GM12878 (cell line): ENCODE measurements around the gene KRTAP10-2. TPM values are rescaled to one million over a fixed set of nuclear protein-coding genes. Genes with fewer than 3 reads are reported as not detected.

Source experiments
- ATAC-seq: fragments of 200-7000 bp; cut with Tn5 transposase; 3 replicates; pipeline ENCODE4 v1.9.1; 2020; ENCODE audit warnings: mild to moderate bottlenecking, moderate library complexity
- BruUV-seq: library from RNA; stranded (reverse); fragments of 400-500 nt; replicated peaks from 2 replicates; lab custom pipeline; 2021; lab: Mats Ljungman, UMichigan
- CTCF ChIA-PET: fragments of 300-600 bp; sonication (Branson Sonifier 250); formaldehyde crosslinking; extraction: SDS; loops from one replicate; lab custom pipeline; 2021; ENCODE audit warnings: inconsistent platforms; lab: Yijun Ruan, JAX
- POLR2A ChIA-PET: fragments of 350-600 bp; formaldehyde crosslinking; extraction: SDS; loops from one replicate; lab custom pipeline; 2021; ENCODE audit warnings: inconsistent platforms; lab: Charles Lee
- RAD21 ChIA-PET: fragments of 300-600 bp; sonication (Branson Sonifier 250); formaldehyde crosslinking; loops from one replicate; lab custom pipeline; 2023; ENCODE audit warnings: antibody characterized with exemption; ENCODE audit not compliant: unreplicated experiment; lab: Charles Lee
- SMC1A ChIA-PET: fragments of 300-600 bp; sonication (Branson Sonifier 250); formaldehyde crosslinking; loops from one replicate; lab custom pipeline; 2023; ENCODE audit not compliant: unreplicated experiment, uncharacterized antibody; lab: Charles Lee
- DNase-seq: peaks from one replicate; pipeline ENCODE4 v3.0.0-alpha.2; 2011; ENCODE audit warnings: low read depth, low spot score
- FAIRE-seq: peaks from 3 replicates; lab custom pipeline; 2011; peaks lifted over from hg19 to GRCh38; lab: Jason Lieb, UNC
- H2AFZ ChIP-seq: 2 replicates; pipeline ENCODE4 v1.6.0; 2011; ENCODE audit warnings: low read depth, low read length, control low read depth; ENCODE audit not compliant: control insufficient read depth
- H3K27ac ChIP-seq: 2 replicates; pipeline ENCODE4 v1.5.1; 2011; ENCODE audit warnings: control low read depth; ENCODE audit not compliant: control insufficient read depth, insufficient read depth
- H3K27me3 ChIP-seq, 2 experiments: replicated peaks in 1 of 2; 2 replicates each; pipeline versions ENCODE4 v1.6.0 to v1.6.1; 2011; ENCODE audit warnings: low read length in 1 of 2; ENCODE audit not compliant: control insufficient read depth in 2 of 2, insufficient read depth in 2 of 2
- H3K36me3 ChIP-seq, 2 experiments: 2 replicates each; pipeline ENCODE4 v1.5.1; 2011; ENCODE audit warnings: low read length in 1 of 2; ENCODE audit not compliant: control insufficient read depth in 2 of 2, insufficient read depth in 2 of 2
- H3K4me1 ChIP-seq: 2 replicates; pipeline ENCODE4 v1.6.1; 2011; ENCODE audit warnings: mild to moderate bottlenecking, low read length, moderate library complexity, mixed read lengths; ENCODE audit not compliant: control insufficient read depth, insufficient read depth
- H3K4me2 ChIP-seq: 2 replicates; pipeline ENCODE4 v1.6.0; 2011; ENCODE audit warnings: control low read depth; ENCODE audit not compliant: control insufficient read depth, insufficient read depth
- H3K4me3 ChIP-seq: fragments of 200-600 bp; sonication (generic); 2 replicates; pipeline ENCODE4 v1.5.1; 2016
- H3K79me2 ChIP-seq: 2 replicates; pipeline ENCODE4 v1.6.0; 2011; ENCODE audit warnings: low read length; ENCODE audit not compliant: control insufficient read depth, insufficient read depth
- H3K9ac ChIP-seq: 2 replicates; pipeline ENCODE4 v1.8.0; 2011; ENCODE audit warnings: low read length, control low read depth, mixed read lengths; ENCODE audit not compliant: control insufficient read depth, insufficient read depth
- H3K9me3 ChIP-seq: replicated peaks from 3 replicates; pipeline ENCODE4 v1.5.1; 2011; ENCODE audit warnings: mild to moderate bottlenecking, low read length; ENCODE audit not compliant: control insufficient read depth, insufficient read depth
- H4K20me1 ChIP-seq: 2 replicates; pipeline ENCODE4 v1.6.0; 2011; ENCODE audit not compliant: control insufficient read depth, insufficient read depth
- BHLHE40 ChIP-seq, 2 experiments: fragments of 450-650 bp in 1 of 2; IDR thresholded peaks; 2 replicates each; pipeline ENCODE4 v1.6.1; 2011 to 2017; ENCODE audit warnings: low read depth in 2 of 2, borderline replicate concordance in 1 of 2, improper control_type of control experiment in 1 of 2, low read length in 1 of 2, mild to moderate bottlenecking in 1 of 2
- CHD1 ChIP-seq: IDR thresholded peaks from 2 replicates; pipeline ENCODE4 v1.6.1; 2012; ENCODE audit warnings: low read depth, low read length, improper control_type of control experiment
- CREB1 ChIP-seq: IDR thresholded peaks from 2 replicates; pipeline ENCODE4 v1.6.1; 2012; ENCODE audit warnings: low read depth, mild to moderate bottlenecking, inconsistent platforms
- CREM ChIP-seq: IDR thresholded peaks from 2 replicates; pipeline ENCODE4 v1.6.1; 2014; ENCODE audit warnings: antibody characterized with exemption, low read depth
- ETV6 ChIP-seq, 2 experiments: fragments of 450-650 bp in 1 of 2; IDR thresholded peaks in 1 of 2; conservative IDR thresholded peaks in 1 of 2; 2 replicates each; pipeline ENCODE4 v1.6.1; 2014; ENCODE audit warnings: antibody characterized with exemption in 1 of 2, borderline replicate concordance in 1 of 2, low read depth in 1 of 2, mild to moderate bottlenecking in 1 of 2, moderate library complexity in 1 of 2
- NFYB ChIP-seq: IDR thresholded peaks from 2 replicates; pipeline ENCODE4 v1.6.1; 2011; ENCODE audit warnings: low read depth, mild to moderate bottlenecking, low read length, improper control_type of control experiment, moderate library complexity; ENCODE audit not compliant: insufficient read depth
- NRF1 ChIP-seq: conservative IDR thresholded peaks from 2 replicates; pipeline ENCODE4 v1.6.1; 2011; ENCODE audit warnings: mild to moderate bottlenecking, low read depth, low read length, improper control_type of control experiment
- REST ChIP-seq: IDR thresholded peaks from 2 replicates; pipeline ENCODE4 v1.6.1; 2012; ENCODE audit warnings: mild to moderate bottlenecking, low read depth, low read length
- SKIL ChIP-seq: fragments of 450-650 bp; IDR thresholded peaks from 2 replicates; pipeline ENCODE4 v1.6.1; 2017; ENCODE audit warnings: mild to moderate bottlenecking, low read depth, inconsistent platforms; ENCODE audit not compliant: poor library complexity, severe bottlenecking
- SMC3 ChIP-seq: IDR thresholded peaks from 2 replicates; pipeline ENCODE4 v1.6.1; 2011; ENCODE audit warnings: low read length, improper control_type of control experiment, borderline replicate concordance
- SPI1 ChIP-seq: IDR thresholded peaks from 2 replicates; pipeline ENCODE4 v1.6.1; 2011; ENCODE audit warnings: low read depth, mild to moderate bottlenecking, low read length, moderate library complexity, borderline replicate concordance; ENCODE audit not compliant: insufficient read depth
- SREBF2 ChIP-seq: IDR thresholded peaks from 2 replicates; pipeline ENCODE4 v1.6.1; 2012; ENCODE audit warnings: mild to moderate bottlenecking, low read length
- ZBTB33 ChIP-seq: fragments of 450-650 bp; IDR thresholded peaks from 2 replicates; pipeline ENCODE4 v1.6.1; 2017; ENCODE audit warnings: mild to moderate bottlenecking
- ZSCAN29 ChIP-seq: fragments of 450-650 bp; IDR thresholded peaks from 2 replicates; pipeline ENCODE4 v1.6.1; 2017; ENCODE audit warnings: mild to moderate bottlenecking, moderate library complexity
- WGBS: methylation state at CpG from one replicate; pipeline ENCODE4 v1.1.6; 2016; ENCODE audit warnings: low lambda C conversion rate; ENCODE audit not compliant: insufficient replicate concordance, insufficient coverage; ENCODE audit errors: missing lambda C conversion rate; 5-methylcytosine and 5-hydroxymethylcytosine counted together
- in situ Hi-C: fragments of 300-500 bp; cut with MboI; formaldehyde crosslinking; loops from 9 replicates; pipeline ENCODE4 v1.14.3; 2018; ENCODE audit warnings: mixed read lengths
- intact Hi-C: fragments of 100-400 bp; cut with micrococcal nuclease; formaldehyde crosslinking; loops from one replicate; pipeline ENCODE4 v1.14.2; 2022; ENCODE audit not compliant: unreplicated experiment
- polyA plus RNA-seq, 11 experiments: library from polyadenylated mRNA; depleted of rRNA in 4 of 11; unstranded in 6 of 11; stranded (reverse) in 5 of 11; fragments of >200 nt; fragmentation: Nextera tagmentation in 4 of 11; fragmentation: Illumina TruSeq in 1 of 11; extraction: Ambion mirVana in 4 of 11; extraction: Trizol in 1 of 11; gene quantifications; 1 replicate in 1 of 11; 2 replicates in 10 of 11; pipeline versions ENCODE4 v1.2.1 to v1.2.3, GENCODE V29; 2011 to 2016; ENCODE audit warnings: inconsistent platforms in 2 of 11, missing spikeins in 2 of 11, low read depth in 1 of 11
- total RNA-seq, 4 experiments: library from RNA; depleted of rRNA in 3 of 4; stranded (reverse); fragments of >200 nt in 3 of 4; fragmentation: Illumina TruSeq in 1 of 4; extraction: Trizol in 1 of 4; gene quantifications; 2 replicates each; pipeline versions ENCODE4 v1.2.1 to v1.2.3, GENCODE V29; 2013 to 2021

Gene KRTAP10-2
- total and polyA plus RNA-seq, 10 of the 15 experiments (the other 5 are each of a cell fraction or from before 2014, with no cell fraction given): not detected

DNA sequence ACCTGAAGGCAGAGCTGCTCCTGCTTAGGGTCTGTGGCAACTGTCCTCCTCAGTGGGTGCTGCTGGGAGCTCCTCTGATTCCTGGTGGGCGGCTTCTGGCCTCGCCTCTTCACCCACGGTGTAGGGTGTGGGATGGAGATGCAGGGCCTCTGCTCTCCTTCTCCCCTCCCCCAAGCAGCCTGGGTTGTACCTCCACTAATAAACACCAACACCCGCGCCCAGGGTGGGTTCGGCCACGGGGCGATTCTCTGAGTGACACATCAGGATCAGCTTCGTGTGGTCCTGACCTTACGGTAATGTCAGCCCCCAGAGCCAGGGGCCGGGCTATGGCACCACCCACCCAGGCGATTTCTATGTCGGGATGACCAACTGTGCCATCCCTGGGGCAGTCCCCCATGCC is 35.0 kb downstream of the KRTAP10-2 start:
- FAIRE-seq (no peak), ATAC-seq (no peak), DNase-seq (no peak)
- H2AFZ ChIP-seq: no peak overlapping the region
- H3K27me3 ChIP-seq: no peaks in the 10 kb centered on the region
- no peaks in the 10 kb centered on the region for H3K79me2 ChIP-seq
- in situ Hi-C loops (no loop called here), intact Hi-C loops (no loop called here)
- H4K20me1 ChIP-seq: no peaks in the 10 kb centered on the region
- H3K9ac ChIP-seq: no peak overlapping the region
- H3K4me1 ChIP-seq: no peaks in the 10 kb centered on the region
- H3K9me3 ChIP-seq: no peaks in the 10 kb centered on the region; the same call in 2 of the 3 replicates
- no peak overlapping the region for H3K4me2 ChIP-seq
- no TSS peak for BruUV-seq
- ChIA-PET SMC1A (no interaction called here), CTCF (no interaction called here)
- no peak overlapping the region for H3K4me3 ChIP-seq
- 45% methylated on average over 13 of the region's 13 CpGs for WGBS
- H3K36me3 ChIP-seq: no peaks in the 10 kb centered on the region
- TF ChIP-seq REST (no peak), ZBTB33 (no peak), ETV6 (conservative IDR thresholded peaks at IDR 0.05 in 1 of 2, IDR thresholded peaks at IDR 0.05 in 1 of 2; ENCODE audit: borderline replicate concordance in 1 of 2, low read depth in 1 of 2) (no peak), CREM (no peak), SMC3 (no peak), CREB1 (no peak), NFYB (no peak), NRF1 (no peak), SKIL (no peak), ZSCAN29 (no peak), BHLHE40 (IDR thresholded peaks at IDR 0.05; ENCODE audit: borderline replicate concordance in 1 of 2, low read depth in 2 of 2, low read length in 1 of 2) (no peak), SREBF2 (no peak), CHD1 (no peak), SPI1 (no peak)
- TF ChIP-seq, all 136 proteins: peak for 0
- ChIA-PET POLR2A (no interaction called here), RAD21 (no interaction called here)
- no peak overlapping the region for H3K27ac ChIP-seq
